ENCODE measurements around the gene FOXN3. TPM values are rescaled to one million over a fixed set of nuclear protein-coding genes. Genes with fewer than 3 reads are reported as not detected.

Gene FOXN3
- total RNA-seq, 1 donor from 2014 or later = 108 TPM

DNA sequence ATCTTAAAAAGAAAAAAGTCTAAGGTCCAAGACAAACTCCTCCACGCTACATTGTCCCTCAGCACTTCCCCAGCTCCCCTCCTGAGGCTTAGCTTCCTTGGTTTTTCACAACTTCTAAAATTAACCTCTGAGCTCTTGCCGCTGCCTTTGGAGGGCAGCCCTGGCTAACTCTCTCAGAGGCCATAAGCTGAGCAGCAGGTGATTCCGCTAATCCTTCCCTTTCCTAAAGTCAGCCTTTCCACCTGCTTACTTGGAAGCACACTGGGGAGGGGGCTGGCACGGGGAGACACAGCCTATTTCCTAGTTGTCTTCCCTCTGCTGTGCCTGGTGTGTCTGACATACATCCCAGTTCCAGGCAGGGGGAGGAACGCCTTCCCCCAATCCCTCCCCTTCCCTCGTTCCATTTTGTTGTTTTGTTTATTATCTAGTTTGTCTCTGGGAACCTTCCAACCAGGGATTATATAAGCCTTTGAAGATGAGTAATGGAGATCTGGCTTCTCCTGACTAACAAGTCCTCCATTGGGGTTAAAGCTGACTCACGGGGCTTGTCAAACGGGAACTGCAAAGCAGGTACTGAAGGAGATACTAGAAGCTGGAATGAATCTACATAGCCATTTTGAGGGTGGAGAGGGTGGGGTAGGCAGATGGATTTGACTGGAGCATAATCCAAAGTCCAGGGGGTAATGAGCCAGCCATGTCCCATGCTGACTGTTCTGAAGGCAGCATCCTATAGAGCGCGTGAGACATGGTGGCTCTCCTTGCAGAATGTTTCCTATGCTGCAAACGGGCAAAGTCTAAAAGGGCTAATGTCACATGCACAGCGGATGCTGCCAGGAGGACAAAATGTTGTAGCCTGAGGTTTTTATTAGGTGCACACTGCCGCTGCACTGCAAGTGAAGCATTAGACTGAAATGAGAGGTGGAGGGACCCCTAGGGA is 230.8 kb downstream of the FOXN3 start:
- TF ChIP-seq, protein P1, sequence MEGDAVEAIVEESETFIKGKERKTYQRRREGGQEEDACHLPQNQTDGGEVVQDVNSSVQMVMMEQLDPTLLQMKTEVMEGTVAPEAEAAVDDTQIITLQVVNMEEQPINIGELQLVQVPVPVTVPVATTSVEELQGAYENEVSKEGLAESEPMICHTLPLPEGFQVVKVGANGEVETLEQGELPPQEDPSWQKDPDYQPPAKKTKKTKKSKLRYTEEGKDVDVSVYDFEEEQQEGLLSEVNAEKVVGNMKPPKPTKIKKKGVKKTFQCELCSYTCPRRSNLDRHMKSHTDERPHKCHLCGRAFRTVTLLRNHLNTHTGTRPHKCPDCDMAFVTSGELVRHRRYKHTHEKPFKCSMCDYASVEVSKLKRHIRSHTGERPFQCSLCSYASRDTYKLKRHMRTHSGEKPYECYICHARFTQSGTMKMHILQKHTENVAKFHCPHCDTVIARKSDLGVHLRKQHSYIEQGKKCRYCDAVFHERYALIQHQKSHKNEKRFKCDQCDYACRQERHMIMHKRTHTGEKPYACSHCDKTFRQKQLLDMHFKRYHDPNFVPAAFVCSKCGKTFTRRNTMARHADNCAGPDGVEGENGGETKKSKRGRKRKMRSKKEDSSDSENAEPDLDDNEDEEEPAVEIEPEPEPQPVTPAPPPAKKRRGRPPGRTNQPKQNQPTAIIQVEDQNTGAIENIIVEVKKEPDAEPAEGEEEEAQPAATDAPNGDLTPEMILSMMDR (IDR thresholded peaks at IDR 0.05; ENCODE audit: unreplicated experiment) = no peak
- no peaks in the 10 kb centered on the region for H3K9me3 Mint-ChIP-seq (ENCODE audit: unreplicated experiment)
- H3K4me1 Mint-ChIP-seq (ENCODE audit: unreplicated experiment) = peaks cover 24% of the 10 kb centered on the region
- H3K27ac Mint-ChIP-seq (ENCODE audit: unreplicated experiment) = peak overlapping the region; percentile 38
- peaks cover 6% of the 10 kb centered on the region for H3K27me3 Mint-ChIP-seq (ENCODE audit: unreplicated experiment)
- no peak for DNase-seq (ENCODE audit: low spot score)
- H3K4me3 Mint-ChIP-seq (ENCODE audit: unreplicated experiment) = no peak overlapping the region
- H3K36me3 Mint-ChIP-seq (ENCODE audit: low read depth, unreplicated experiment) = peaks cover 11% of the 10 kb centered on the region

DNA sequence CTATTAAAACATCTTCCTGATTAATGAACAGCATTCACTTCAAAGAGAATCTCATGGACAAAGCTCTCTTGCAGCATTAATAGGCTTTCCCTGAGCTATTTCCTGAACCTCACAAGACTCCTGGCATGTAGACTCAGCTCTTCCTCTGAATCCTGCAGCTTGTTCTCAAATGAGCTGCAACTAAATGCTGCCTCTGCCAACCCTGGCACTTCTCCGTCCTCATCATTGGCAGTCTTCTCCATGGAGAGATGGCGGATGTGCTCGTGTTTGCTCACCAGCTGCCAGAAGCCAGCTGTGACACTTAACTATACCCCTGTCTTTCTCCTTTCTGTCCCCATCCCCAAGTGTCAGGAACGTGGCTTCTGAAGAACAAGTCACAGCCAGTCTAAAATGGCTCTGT is 232.1 kb downstream of the FOXN3 start:
- H3K27ac Mint-ChIP-seq (ENCODE audit: unreplicated experiment) = no peak overlapping the region
- H3K36me3 Mint-ChIP-seq (ENCODE audit: low read depth, unreplicated experiment) = peaks cover 11% of the 10 kb centered on the region
- peaks cover 24% of the 10 kb centered on the region for H3K4me1 Mint-ChIP-seq (ENCODE audit: unreplicated experiment)
- H3K27me3 Mint-ChIP-seq (ENCODE audit: unreplicated experiment) = peaks cover 6% of the 10 kb centered on the region
- H3K9me3 Mint-ChIP-seq (ENCODE audit: unreplicated experiment) = no peaks in the 10 kb centered on the region
- TF ChIP-seq, protein P1 (IDR thresholded peaks at IDR 0.05; ENCODE audit: unreplicated experiment) = no peak
- H3K4me3 Mint-ChIP-seq (ENCODE audit: unreplicated experiment) = no peak overlapping the region
- DNase-seq (ENCODE audit: low spot score) = no peak

DNA sequence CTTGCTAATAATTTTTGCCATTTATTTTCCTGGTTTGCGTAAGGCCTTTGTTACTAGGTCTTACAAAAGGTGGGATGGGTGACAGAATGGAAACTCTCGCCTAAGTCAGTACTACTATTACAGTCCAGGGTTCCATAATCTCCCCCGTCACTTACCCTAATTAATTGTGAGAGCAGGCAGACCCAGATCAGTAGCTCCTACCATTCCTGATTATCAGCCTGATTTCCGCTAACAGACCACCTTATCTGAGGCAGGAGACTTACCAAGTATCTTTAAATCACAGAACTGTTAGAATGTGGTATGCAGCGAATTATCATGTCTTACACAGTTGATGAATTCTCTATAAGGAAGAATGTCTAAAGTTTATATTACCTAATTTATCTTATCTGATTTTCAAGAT is 234.7 kb downstream of the FOXN3 start:
- Mint-ChIP-seq H3K36me3 (ENCODE audit: low read depth, unreplicated experiment) (peaks cover 15% of the 10 kb centered on the region), H3K27ac (ENCODE audit: unreplicated experiment) (no peak overlapping the region), H3K27me3 (ENCODE audit: unreplicated experiment) (peaks cover 6% of the 10 kb centered on the region), H3K4me3 (ENCODE audit: unreplicated experiment) (no peak overlapping the region), H3K9me3 (ENCODE audit: unreplicated experiment) (no peaks in the 10 kb centered on the region), H3K4me1 (ENCODE audit: unreplicated experiment) (peaks cover 27% of the 10 kb centered on the region)
- TF ChIP-seq, protein P1 (IDR thresholded peaks at IDR 0.05; ENCODE audit: unreplicated experiment) = no peak
- DNase-seq (ENCODE audit: low spot score) = no peak

DNA sequence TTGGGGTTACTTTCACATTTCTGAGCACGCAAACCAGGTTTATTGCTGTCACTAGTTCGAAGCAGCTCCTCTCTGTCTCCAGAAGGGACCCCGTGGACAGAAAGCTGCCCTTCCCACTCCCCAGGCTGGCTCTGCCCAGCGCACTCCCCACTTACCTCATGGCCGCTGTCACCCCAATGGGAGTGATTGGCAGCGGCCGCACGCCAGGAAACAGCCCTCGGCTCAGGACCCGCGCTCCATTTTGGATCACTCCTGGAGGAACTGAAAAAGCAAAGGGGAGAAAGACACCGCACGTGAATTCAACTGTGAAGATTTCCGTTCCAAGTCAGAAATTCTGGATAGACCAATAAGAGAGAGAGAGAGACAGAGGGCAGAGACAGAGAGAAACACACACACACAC is 236.5 kb downstream of the FOXN3 start:
- no peak overlapping the region for H3K27ac Mint-ChIP-seq (ENCODE audit: unreplicated experiment)
- no peak for DNase-seq (ENCODE audit: low spot score)
- H3K9me3 Mint-ChIP-seq (ENCODE audit: unreplicated experiment) = no peaks in the 10 kb centered on the region
- peaks cover 20% of the 10 kb centered on the region for H3K4me1 Mint-ChIP-seq (ENCODE audit: unreplicated experiment)
- H3K36me3 Mint-ChIP-seq (ENCODE audit: low read depth, unreplicated experiment) = peaks cover 9% of the 10 kb centered on the region
- TF ChIP-seq, protein P1 (IDR thresholded peaks at IDR 0.05; ENCODE audit: unreplicated experiment) = no peak
- H3K4me3 Mint-ChIP-seq (ENCODE audit: unreplicated experiment) = no peak overlapping the region
- H3K27me3 Mint-ChIP-seq (ENCODE audit: unreplicated experiment) = peaks cover 3% of the 10 kb centered on the region

DNA sequence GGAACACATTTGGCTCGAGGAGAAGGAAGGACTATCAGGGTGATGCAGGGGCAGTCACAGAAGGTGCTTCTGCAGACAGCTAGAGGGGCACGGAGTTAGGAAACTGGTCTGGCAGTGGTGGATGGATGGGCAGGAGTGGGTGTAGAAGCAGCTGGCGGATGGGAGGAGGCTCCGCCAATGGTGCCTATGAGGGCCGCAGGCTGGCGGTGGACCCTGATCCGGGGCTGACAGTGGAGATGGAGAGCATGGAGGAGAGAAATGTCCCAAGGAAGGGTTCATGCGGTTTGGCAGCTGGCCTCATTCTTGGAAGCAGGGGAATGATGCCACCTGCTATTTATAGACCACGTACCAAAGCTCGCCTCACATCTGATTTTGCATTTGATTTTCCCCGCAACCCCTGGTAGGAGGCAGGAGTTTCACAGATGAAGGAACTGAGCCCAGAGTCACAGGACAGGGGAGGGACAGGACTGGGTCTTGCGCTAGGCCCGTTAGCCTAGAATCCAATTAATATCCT is 237.1 kb downstream of the FOXN3 start:
- TF ChIP-seq, protein P1 (IDR thresholded peaks at IDR 0.05; ENCODE audit: unreplicated experiment) = no peak
- no peaks in the 10 kb centered on the region for H3K9me3 Mint-ChIP-seq (ENCODE audit: unreplicated experiment)
- H3K27ac Mint-ChIP-seq (ENCODE audit: unreplicated experiment) = no peak overlapping the region
- DNase-seq (ENCODE audit: low spot score) = no peak
- H3K4me1 Mint-ChIP-seq (ENCODE audit: unreplicated experiment) = peaks cover 15% of the 10 kb centered on the region
- H3K36me3 Mint-ChIP-seq (ENCODE audit: low read depth, unreplicated experiment) = peaks cover 11% of the 10 kb centered on the region
- peaks cover 3% of the 10 kb centered on the region for H3K27me3 Mint-ChIP-seq (ENCODE audit: unreplicated experiment)
- peak overlapping the region; percentile 22 for H3K4me3 Mint-ChIP-seq (ENCODE audit: unreplicated experiment)

Data from endothelial cell (in vitro differentiated cells).